HG03103 (cell line): ENCODE data around the gene DUS2.

Source experiments
- ATAC-seq: cut with Tn5 transposase; IDR thresholded peaks from one replicate; pipeline ENCODE4 v1.9.1; 2021; ENCODE audit warnings: low read depth; ENCODE audit not compliant: unreplicated experiment

Gene DUS2

DNA sequence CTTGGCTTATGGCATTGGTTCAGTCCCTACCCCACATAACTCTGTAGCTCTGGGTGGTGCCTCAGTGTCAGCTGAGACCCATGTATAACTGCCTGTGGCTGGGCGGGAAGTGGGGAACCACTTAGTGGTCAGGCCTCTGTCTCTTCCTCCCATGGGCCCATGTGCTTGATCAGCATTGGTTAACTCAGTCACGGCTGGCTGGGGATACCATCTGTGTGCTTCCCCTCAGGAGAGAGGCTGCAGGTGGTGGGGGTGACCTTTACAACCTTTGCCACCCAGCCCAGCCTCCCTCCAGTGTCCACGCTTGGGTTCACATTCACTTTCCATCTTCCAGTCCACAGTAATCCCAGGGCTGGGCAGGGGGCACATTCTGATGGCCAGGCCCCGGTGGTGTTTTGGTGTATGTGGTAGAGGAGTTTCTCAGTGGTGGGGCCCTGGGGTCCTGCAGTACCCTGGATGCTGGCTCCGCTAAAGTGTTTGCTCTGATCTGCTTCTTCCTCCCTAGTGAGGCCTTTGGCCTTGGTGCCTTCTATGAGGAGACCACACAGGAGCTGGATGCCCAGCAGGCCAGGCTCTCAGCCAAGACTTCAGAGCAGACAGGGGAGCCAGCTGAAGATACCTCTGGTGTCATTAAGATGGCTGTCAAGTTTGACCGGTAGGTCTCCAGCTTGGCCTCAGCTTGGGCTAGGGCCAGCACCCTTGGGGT lies 51.9 kb downstream of the DUS2 start:
- peak; percentile 63 for ATAC-seq

DNA sequence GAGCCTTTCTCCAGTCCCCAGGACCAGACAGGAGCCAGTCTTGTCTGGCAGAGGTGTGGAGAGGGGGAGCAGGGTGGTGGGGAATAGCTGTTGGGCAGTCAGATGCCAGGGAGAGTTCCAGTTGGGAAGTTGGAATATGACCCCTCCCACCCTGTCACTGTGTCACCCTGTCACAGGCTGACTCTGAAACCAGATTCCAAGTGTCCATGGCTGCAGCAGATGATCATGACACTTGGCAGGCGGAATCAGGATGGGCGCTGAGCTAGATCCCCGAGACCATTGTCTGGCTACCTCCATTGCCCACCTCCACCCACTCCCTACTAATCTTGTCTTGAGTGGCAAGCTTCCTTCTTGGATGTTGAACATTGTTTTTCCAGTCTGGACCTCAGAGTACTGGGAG lies 52.9 kb downstream of the DUS2 start:
- no peak for ATAC-seq

DNA sequence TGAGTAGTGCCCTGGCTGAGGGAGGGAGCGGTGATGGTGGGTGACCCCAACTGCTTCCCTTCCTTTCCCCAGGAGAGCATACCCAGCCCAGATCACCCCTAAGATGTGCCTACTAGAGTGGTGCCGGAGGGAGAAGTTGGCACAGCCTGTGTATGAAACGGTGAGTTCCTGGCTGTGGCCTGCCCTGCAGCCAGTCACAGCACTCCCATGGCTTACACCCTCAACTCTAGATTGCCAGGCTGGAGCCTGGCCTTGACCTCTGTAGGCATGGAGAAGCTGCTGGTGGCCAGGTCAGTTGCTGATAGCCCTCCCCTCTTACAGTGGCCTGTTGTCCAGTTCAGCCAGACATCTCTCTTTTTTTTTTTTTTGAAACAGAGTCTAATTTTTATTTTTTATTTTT lies 53.5 kb downstream of the DUS2 start:
- no peak for ATAC-seq

DNA sequence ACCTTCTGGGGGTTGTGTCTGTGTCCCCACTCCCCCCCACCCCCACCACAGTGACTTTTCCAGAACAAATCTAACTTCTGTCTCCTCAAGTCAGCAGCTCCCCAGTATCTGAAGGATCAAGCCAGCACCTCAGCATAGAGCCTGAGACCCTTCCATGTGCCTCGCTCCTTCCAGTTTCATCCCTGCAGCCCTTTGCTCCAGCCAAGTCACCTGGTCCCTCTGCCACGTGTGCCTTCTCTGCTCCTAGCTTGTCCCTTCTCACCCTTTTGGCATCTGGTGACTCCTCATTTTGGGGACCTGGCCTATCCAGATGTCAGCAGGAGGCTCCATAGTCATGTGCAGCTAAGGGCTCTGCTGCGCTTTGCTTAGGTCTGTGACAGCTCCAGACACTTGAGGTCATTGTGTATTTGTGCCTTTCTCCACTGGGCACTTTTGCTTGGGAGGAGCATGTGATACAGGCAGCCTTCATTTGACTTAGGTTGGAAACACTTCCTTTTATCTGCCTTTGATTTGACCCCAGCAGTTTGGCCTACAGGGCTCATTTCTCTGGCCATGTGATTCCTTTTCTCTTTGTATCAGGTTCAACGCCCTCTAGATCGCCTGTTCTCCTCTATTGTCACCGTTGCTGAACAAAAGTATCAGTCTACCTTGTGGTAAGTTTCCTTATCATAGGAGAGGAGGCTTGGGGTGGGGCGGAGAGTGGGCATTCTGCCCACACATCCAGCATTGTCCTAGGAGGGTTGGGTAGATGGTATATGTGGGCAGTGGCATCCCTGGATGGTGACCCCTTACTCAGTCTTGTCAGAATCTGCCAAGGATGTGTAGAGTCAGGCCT lies 55.0 kb downstream of the DUS2 start:
- no peak for ATAC-seq

DNA sequence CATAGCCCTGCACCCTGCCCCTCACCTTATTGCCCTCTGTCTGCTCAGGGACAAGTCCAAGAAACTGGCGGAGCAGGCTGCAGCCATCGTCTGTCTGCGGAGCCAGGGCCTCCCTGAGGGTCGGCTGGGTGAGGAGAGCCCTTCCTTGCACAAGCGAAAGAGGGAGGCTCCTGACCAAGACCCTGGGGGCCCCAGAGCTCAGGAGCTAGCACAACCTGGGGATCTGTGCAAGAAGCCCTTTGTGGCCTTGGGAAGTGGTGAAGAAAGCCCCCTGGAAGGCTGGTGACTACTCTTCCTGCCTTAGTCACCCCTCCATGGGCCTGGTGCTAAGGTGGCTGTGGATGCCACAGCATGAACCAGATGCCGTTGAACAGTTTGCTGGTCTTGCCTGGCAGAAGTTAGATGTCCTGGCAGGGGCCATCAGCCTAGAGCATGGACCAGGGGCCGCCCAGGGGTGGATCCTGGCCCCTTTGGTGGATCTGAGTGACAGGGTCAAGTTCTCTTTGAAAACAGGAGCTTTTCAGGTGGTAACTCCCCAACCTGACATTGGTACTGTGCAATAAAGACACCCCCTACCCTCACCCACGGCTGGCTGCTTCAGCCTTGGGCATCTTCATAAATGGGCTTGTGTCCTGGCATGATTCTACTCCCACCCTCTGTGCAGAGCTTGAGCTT lies 55.8 kb downstream of the DUS2 start:
- ATAC-seq: no peak

DNA sequence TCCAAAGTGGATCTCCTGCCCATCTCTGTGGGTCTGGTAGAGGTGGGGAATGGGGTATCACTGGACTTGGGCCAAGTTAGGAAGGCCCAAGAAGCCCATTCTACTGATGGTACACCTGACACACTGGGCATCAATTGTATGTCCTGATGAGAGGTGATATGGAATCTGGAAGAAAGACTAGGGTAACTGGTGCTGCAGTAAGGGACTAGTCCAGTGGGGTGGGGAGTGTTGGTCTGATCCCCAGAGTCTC lies 56.2 kb downstream of the DUS2 start:
- no peak for ATAC-seq

DNA sequence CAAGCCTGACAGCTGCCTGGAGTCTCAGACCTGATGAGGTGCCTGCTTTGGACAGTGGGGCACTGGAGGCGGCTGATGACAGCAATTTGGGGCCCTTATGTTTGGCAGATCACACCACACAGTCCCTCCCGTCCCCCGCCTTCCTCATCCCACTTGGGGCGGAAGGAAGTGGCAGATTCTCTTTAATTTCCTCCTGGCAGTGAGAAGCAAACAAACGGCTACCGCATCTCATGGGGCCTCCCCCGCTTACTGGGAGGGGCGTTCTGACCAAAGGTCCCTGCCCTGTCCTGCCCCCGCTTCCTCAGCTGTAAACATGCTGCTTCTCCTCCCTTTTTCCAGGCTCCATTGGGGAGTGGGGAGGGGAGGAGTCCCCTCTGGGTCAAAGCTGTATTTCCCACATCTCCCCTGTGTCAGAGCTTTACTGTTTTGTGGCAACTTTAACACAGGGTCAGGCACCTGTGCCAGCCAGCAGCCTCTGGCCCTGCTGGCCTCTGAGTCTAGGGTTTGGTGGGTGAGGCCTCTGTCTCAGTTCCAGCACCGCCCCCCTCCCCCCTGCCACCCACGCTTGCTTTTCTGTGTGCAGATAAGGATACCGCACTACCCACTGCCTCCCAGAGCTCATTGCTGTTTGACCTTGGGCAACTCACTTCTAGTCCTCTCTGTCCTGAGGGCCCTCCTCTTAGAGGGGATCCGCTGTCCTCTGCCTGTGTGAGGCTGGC lies 56.7 kb downstream of the DUS2 start:
- ATAC-seq: no peak

DNA sequence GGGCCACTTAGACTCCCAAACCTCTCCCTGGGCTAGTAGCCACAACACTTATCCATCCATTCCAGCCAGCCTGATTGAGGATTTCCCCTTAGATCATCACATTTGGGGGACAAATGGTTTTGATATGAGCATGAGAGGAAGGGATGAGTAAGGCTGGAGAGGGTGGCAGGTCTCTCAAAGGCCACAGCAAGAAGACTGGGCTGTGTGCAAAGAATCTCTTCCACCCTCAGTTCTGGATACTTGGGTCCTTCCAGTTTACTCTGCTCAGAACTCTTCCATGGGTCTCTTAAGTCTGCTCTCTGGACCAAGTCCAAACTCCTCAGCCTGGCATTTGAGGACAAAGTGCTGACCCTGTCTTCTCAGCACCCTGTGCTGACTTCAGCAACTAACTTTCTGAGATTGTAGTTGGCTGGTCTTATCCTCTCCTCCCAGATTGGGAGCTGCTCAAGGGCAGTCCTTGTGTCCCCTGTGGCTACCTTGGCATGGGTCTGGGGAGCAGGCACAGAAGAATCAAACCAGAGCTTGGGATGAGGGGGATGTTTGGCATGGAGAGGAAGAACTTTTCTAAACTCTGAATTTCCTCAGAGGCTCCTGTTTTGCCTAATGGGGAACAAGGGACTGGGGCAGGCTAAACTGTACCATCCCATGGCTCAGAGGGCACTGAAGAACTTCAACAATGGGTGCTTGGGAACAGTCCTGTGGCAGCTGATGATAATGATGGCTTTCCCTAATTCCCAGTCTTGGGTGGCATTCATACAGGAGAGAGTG lies 59.0 kb downstream of the DUS2 start:
- ATAC-seq: no peak

DNA sequence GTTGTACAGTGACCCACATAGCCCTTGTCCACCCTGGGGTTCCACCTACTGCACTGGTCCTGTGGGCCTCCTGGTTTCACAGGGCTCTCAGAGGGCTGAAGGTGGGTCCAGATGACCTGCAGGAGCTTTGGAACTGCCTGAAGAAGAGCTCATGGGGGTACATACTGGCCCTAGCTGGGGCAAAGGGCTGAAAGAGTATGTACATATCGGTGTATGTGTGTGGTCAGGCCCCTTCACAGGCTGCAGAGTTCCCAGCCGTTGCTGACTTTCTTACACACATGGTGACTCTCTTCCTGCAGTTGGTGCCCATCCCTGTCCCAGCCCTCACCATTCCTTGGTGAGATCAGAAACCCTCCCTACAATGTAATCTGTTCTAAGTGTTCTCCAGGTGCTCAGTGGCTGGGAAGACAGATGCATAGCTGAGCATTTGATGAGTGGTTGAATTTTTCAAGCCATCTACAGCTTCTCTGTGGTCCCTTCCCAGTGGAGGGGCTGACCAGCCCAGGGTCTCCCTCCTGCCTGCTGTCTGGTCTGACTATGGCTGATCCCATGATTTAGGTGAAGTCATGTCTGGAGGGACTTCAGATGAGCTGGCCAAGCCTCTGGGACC lies 59.6 kb downstream of the DUS2 start:
- no peak for ATAC-seq

DNA sequence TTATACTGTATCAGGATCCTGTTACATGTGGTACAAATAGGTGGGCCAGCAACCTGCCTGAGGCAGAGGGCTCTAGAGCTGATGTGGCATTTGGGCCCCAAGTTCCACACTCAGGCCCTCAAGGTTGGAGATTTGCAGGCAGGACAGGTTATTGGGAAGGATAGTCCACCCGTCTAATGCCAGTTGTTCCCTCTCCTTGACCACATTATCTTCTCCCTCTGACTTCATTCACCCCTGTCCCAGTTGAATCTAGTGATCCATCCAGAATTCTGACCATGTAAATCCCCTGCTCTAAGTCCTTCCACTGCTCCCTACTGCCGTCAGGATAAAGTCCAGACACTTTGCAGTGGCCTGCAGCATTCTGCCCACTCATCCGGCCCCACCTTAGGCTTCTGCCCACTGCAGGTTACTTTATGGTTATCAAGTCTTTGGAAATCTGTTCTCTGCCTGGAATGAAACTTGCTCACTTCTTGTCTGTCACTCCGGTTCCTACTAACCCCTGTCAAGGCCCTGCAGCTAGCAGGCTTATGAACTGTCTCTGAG lies 60.2 kb downstream of the DUS2 start:
- ATAC-seq: no peak

DNA sequence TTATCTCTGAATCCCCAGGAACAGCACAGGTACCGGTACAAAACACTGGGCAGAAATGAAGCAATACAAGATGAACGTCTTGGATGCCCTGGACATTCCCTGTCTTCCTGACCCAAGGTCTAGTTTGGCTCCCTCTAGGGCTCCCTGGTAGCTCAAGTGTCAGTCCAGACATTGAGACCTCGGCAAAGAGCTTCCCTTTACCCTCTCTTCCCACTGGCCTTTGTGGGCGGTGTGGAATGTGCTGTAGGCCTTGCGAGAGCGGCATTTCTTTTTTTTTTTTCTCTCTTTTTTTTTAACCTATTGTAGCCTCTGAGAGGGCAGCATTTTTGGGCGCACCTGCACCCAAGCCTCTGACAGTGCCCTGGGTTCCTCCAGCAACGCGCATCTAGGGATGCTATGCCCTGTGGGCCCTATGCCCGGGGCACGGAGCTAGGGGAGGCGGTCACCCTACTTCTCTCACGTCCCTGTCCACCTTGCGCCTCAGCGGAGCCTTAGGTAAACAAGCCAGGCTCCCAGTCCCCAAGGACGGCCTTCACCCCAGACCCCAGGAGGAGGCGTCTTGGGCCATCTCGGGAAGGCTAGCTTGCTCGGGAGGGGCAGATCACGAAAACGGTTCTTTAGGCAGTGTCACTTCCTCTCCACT lies 60.9 kb downstream of the DUS2 start:
- ATAC-seq: no peak

DNA sequence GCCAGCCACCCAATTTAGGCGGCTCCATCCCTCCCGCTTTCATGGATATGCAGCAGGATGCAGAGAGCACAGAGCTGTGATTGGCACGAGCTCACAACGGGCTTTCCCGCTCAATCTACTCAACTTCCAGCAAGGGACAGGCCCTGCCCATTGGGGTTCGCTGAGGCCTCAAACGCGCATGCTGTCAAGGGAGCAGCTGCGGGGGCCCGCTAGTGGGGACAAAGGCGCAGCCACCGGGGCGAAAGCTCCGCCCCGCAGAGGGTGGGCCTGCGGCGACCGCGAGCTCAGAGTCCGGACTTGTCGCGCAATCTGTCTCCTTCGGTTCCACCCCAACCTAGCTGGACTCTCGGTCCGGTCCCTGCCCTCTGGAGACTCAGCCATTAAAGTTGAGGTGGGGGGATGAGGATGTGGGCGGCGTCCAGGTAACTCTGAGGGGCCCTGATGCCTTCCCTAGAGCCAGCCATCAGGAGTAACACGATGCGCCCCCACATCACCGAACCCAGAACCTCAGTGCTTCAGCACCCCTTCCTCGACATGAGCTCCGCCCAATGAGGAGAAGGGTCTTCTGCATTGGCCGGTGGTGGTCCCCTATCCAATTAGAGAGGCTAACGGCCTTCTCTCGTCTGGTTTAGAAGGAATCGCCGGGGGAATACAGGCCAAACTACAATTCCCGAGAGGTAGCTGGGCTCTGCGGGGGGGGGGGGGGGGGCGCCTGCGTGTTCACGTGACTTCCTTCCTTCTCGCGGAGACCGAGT lies 61.6 kb downstream of the DUS2 start:
- peak; percentile 37 for ATAC-seq

DNA sequence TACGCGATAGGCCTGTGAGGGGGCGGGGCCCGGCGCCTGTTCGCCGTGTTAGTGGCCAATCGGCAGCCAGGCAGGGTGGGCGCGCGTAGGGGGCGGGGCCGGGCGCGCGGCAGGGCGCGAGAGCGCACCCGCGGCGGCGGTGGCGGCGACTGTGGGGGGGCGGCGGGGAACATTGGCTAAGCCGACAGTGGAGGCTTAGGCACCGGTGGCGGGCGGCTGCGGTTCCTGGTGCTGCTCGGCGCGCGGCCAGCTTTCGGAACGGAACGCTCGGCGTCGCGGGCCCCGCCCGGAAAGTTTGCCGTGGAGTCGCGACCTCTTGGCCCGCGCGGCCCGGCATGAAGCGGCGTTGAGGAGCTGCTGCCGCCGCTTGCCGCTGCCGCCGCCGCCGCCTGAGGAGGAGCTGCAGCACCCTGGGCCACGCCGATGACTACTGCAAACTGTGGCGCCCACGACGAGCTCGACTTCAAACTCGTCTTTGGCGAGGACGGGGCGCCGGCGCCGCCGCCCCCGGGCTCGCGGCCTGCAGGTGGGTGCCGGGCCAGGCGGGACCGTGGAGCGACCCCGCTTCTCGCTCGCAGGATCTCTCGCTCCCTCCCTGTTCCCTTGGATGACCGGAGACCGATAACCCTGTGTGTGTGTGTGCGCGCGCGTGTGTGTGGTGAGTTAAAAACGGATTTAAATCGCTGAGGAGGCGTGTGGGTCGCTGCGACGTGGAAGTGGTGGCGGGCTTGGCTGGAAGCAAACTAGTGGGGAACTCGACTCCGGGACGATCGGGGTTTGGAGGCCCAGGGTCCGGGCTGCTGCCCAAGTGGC lies 62.4 kb downstream of the DUS2 start, which contains the start of gene NFATC3:
Gene NFATC3, plus strand, starts transcription at position 112 of the 813 bp plus-strand sequence. Its CDS starts 312 bp downstream, at position 424.
- peak; percentile 51 for ATAC-seq

DNA sequence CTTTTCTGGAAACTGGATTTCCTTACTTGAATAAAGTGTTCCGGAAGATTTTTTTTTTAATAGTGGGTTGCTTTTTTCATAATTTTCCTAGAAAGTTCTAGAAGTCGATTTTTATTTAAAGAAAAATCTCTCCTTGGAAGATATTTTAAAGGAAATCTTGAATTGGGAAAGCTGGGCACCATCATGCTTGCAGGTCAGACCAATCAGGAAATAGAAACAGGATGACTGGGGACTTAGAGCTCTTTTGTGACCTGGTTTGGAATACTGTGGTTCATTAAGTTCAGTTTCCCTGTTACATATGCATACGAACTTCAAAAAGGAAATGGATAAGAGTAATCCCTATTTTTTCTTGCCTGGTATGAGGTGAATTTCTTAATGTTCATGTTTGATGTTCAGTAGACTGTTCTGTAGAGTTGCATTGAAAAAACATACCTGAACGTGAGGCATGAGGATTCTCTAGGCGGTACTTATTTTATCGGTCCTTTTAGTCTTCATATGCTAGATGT lies 63.3 kb downstream of the DUS2 start:
- no peak for ATAC-seq

DNA sequence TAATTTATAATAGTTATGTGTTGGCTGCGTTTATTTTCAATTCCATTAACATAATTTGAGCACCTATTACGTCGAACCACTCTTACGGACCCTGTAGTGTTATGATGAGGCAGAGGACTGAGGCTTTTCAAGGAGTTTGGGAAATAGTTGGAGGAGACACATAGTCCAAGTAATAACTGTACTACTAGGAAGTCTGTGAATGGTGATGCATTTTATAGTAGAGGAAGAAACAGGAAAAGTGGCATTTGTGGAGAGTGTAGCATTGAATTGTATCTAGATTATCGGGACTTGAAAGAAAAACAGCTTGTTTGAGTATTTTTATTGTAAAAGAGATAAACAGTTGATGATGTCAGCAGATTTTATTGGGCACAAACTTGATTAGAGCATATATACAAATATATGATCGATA lies 63.8 kb downstream of the DUS2 start:
- no peak for ATAC-seq

DNA sequence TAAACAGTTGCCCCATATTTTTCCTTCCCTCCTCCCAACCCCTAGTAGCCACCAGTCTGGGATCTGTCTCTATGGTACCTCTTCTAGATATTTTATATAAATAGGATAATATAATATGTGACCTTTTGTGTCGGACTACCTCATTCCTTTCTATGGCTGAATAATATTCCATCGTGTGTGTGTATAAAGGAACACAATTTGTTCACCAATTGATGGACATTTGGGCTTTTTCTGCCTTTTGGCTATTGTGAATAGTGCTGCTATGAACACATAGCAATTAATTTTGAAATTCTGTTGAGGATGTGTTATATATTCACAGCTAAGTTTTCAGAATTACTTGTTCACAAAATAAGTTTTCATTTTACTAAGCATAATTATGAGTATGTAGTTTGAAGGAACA lies 64.6 kb downstream of the DUS2 start:
- ATAC-seq: no peak
